Pancreas (tissue), 10 donors: ENCODE results near the gene DCAF17. TPM values are rescaled to one million over a fixed set of nuclear protein-coding genes. Genes with fewer than 3 reads are reported as not detected.

ENCODE experiments used
- ATAC-seq, 4 donors: fragments of 200-7000 bp; cut with Tn5 transposase; one replicate each; pipeline versions ENCODE4 v1.8.0 to v1.9.1; 2020; ENCODE audit warnings: mild to moderate bottlenecking in 4 of 4, moderate library complexity in 4 of 4
- DNase-seq, 6 donors: peaks; one replicate each; pipeline ENCODE4 v3.0.0-alpha.2; 2020
- FAIRE-seq: peaks from 2 replicates; lab custom pipeline; 2012; peaks lifted over from hg19 to GRCh38; lab: Jason Lieb, UNC
- H3K27ac ChIP-seq, 4 donors: fragments of 200-600 bp; sonication (generic); 1 replicate in 3 of 4; 2 replicates in 1 of 4; pipeline versions ENCODE4 v1.5.0 to v1.8.0; 2020
- H3K27me3 ChIP-seq, 4 donors: fragments of 200-600 bp; one replicate each; pipeline ENCODE4 v1.8.0; 2021
- H3K36me3 ChIP-seq, 3 donors: fragments of 200-600 bp; sonication (generic) in 1 of 3; one replicate each; pipeline versions ENCODE4 v1.5.0 to v1.8.0; 2020 to 2021
- H3K4me1 ChIP-seq, 3 donors: fragments of 200-600 bp; one replicate each; pipeline ENCODE4 v1.8.0; 2021
- H3K4me3 ChIP-seq, 4 donors: fragments of 200-600 bp; sonication (generic) in 2 of 4; one replicate each; pipeline versions ENCODE4 v1.5.0 to v1.8.0; 2020 to 2021
- H3K9me3 ChIP-seq, 4 donors: fragments of 200-600 bp; one replicate each; pipeline ENCODE4 v1.8.0; 2021
- CTCF ChIP-seq, 4 donors: fragments of 200-600 bp; sonication (generic) in 3 of 4; IDR thresholded peaks; one replicate each; pipeline versions ENCODE4 v1.5.0 to v1.8.0; 2021; ENCODE audit warnings: antibody characterized with exemption in 4 of 4
- WGBS, 2 donors: extraction: QIAGEN DNeasy Blood & Tissue Kit; methylation state at CpG; one replicate each; pipeline ENCODE4 v1.1.7; 2013; 5-methylcytosine and 5-hydroxymethylcytosine counted together
- intact Hi-C, 3 donors: fragments of 100-400 bp; cut with DNase I; formaldehyde crosslinking; loops; one replicate each; pipeline versions ENCODE4 v1.11.1 to v1.14.2; 2022
- polyA plus RNA-seq, 2 donors: library from polyadenylated mRNA; stranded (reverse); fragments of 200-250 nt; gene quantifications; one replicate each; pipeline ENCODE4 v1.2.3, GENCODE V29; 2013
- total RNA-seq, 6 donors: library from RNA; stranded (reverse); fragmentation: NEBNext Ultra II Directional in 4 of 6; extraction: Animal tissue kit (Norgen Biotek cat#: 25700) in 4 of 6; gene quantifications; one replicate each; pipeline versions ENCODE4 v1.2.1 to v1.2.4, GENCODE V29; 2021 to 2023
- donor health status: healthy with polysubstance abuse.
- donor health status: DM: no; HTN: no; CAD: no; lungs with moderate emphysema.
- donor health status: DM: no; HTN: no; CAD: no.
- donor health status: control.
- donor health status: control.
- donor health status: Bipolar disorder and iron deficiency.
- donor health status: DM: yes; HTN: yes; CAD: no.
- donor health status: DM: no; HTN: no; CAD: no.
- donor health status: DM: no; HTN: no; CAD: no.
- donor health status: DM: yes; HTN: yes; CAD: no.

The DCAF17 gene
- total and polyA plus RNA-seq, 8 donors, result 2.9 to 10.4 (median 5.8) TPM

GRCh38 chr2:171399292-171399691 is 34.7 kb upstream of the DCAF17 start:
- ATAC-seq, result no peak
- no peak for FAIRE-seq
- H3K4me3 ChIP-seq, result no peak overlapping the region
- TF ChIP-seq CTCF (IDR thresholded peaks at IDR 0.05), result no peak
- intact Hi-C loops, result no loop called here
- H3K36me3 ChIP-seq, result no peaks in the 10 kb centered on the region
- DNase-seq, result no peak
- peaks cover 0 to 3% (median 0%) of the 10 kb centered on the region in 3 donors for H3K4me1 ChIP-seq
- H3K27ac ChIP-seq, result no peak overlapping the region
- no peaks in the 10 kb centered on the region for H3K27me3 ChIP-seq
- no peaks in the 10 kb centered on the region for H3K9me3 ChIP-seq

- ATAC-seq, result no peak
- intact Hi-C loops, result no loop called here
- 92 to 95% methylated on average over 3 of the region's 3 CpGs for WGBS, 2 donors
- FAIRE-seq, result no peak
- no peaks in the 10 kb centered on the region for H3K36me3 ChIP-seq
- no peak overlapping the region for H3K27ac ChIP-seq
- H3K4me1 ChIP-seq, result peaks cover 0 to 5% (median 0%) of the 10 kb centered on the region in 3 donors
- TF ChIP-seq CTCF (IDR thresholded peaks at IDR 0.05), result no peak
- H3K27me3 ChIP-seq, result no peaks in the 10 kb centered on the region
- no peak for DNase-seq
- no peak overlapping the region for H3K4me3 ChIP-seq
- no peaks in the 10 kb centered on the region for H3K9me3 ChIP-seq
Measured at GRCh38 chr2:171400395-171400794, 33.6 kb upstream of the DCAF17 start.

GRCh38 chr2:171401947-171402346 is 32.1 kb upstream of the DCAF17 start:
- H3K27ac ChIP-seq, result no peak overlapping the region
- intact Hi-C loops, result no loop called here
- H3K9me3 ChIP-seq, result no peaks in the 10 kb centered on the region
- no peaks in the 10 kb centered on the region for H3K27me3 ChIP-seq
- no peak overlapping the region for H3K4me3 ChIP-seq
- TF ChIP-seq CTCF (IDR thresholded peaks at IDR 0.05), result no peak
- H3K36me3 ChIP-seq, result no peaks in the 10 kb centered on the region
- ATAC-seq, result no peak
- peaks cover 0 to 6% (median 0%) of the 10 kb centered on the region in 3 donors for H3K4me1 ChIP-seq
- no peak for FAIRE-seq
- no peak for DNase-seq
- WGBS, 2 donors, result 90 to 99% methylated on average over 1 of the region's 1 CpG

- intact Hi-C loops, result no loop called here
- DNase-seq (no peak), FAIRE-seq (no peak), ATAC-seq (no peak)
- no peaks in the 10 kb centered on the region for H3K9me3 ChIP-seq
- H3K27me3 ChIP-seq, result no peaks in the 10 kb centered on the region
- no peak for TF ChIP-seq CTCF (IDR thresholded peaks at IDR 0.05)
- H3K36me3 ChIP-seq, result no peaks in the 10 kb centered on the region
- peaks cover 0 to 6% (median 0%) of the 10 kb centered on the region in 3 donors for H3K4me1 ChIP-seq
- H3K27ac ChIP-seq, result no peak overlapping the region
- no peak overlapping the region for H3K4me3 ChIP-seq
- WGBS, 2 donors, result 41 to 51% methylated on average over 4 of the region's 4 CpGs
Measured at GRCh38 chr2:171402906-171403580, 31.0 kb upstream of the DCAF17 start.

GRCh38 chr2:171404261-171404660 is 29.8 kb upstream of the DCAF17 start:
- Histone ChIP-seq H3K4me1 (peaks cover 0 to 6% (median 0%) of the 10 kb centered on the region in 3 donors), H3K4me3 (no peak overlapping the region), H3K36me3 (no peaks in the 10 kb centered on the region), H3K27me3 (no peaks in the 10 kb centered on the region), H3K27ac (no peak overlapping the region), H3K9me3 (no peaks in the 10 kb centered on the region)
- no peak for DNase-seq
- intact Hi-C loops, result no loop called here
- WGBS, 2 donors, result 85 to 97% methylated on average over 5 of the region's 5 CpGs
- ATAC-seq, result no peak
- no peak for FAIRE-seq
- TF ChIP-seq CTCF (IDR thresholded peaks at IDR 0.05), result no peak
